ENCODE results near the gene VANGL1. TPM values are rescaled to one million over a fixed set of nuclear protein-coding genes. Genes with fewer than 3 reads are reported as not detected.
A peak's percentile ranks its signal among the peaks of the same experiment; 100 is the strongest.

Gene VANGL1
- total and polyA plus RNA-seq, 8 donors, result 12.7 to 18.9 (median 14.9) TPM

DNA sequence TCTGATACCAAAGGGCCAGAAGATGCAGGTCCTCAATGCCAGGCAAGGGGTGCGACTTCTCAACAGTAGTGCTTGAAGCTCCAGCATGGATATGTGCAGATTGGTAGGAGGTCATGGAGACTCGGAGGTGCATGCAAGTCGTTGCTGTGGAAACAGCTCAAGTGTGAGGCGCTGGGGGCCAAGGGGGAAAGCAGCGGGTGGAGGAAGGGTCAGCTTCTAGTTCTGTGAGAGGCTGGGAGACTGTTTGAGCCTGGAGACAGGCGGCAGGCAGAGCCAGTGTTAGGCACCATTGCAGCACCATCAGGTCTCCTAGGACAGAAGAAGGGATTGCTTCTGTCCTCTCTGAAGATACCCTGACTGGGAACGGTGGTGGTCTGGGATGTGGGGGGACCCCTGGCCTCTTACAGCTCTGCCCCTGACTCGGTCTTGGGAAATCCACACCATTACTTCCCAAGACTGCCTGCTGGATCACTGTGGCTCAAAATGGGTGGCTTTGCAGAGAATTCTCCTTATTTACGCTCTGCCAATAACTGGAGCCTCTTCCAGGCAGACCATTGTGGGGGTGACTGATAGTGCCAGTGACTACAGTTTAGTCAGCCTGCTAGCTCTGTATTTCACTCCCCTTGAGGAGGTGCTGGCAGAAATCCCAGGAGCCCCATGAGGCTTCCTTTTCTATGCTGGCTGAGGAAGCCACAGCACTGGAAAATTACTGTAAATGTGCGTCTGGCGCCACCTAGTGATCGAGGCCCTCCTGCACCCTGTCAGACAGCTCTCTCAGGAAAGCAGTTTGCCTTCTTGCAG, 46.3 kb upstream of the VANGL1 start:
- no peaks in the 10 kb centered on the region for H3K27me3 ChIP-seq
- peak; percentile 82 to 87 for TF ChIP-seq CTCF (IDR thresholded peaks at IDR 0.05)

GRCh38 chr1:115596080-115596780, 45.5 kb upstream of the VANGL1 start:
- Histone ChIP-seq H3K36me3 (no peaks in the 10 kb centered on the region), H3K9me3 (peaks cover 0 to 4% of the 10 kb centered on the region in 2 donors), H3K27ac (no peak overlapping the region), H3K4me3 (no peak overlapping the region), H3K4me1 (no peaks in the 10 kb centered on the region), H3K27me3 (no peaks in the 10 kb centered on the region)
- ATAC-seq (no peak), DNase-seq (no peak)
- intact Hi-C loops (cut with DNase I), result loop anchor here in 1 of 2 donors (5.0 kb wide), 2 partner anchors 459 to 474 kb away; no protein-coding TSS in a partner anchor
- no peak for TF ChIP-seq CTCF (IDR thresholded peaks at IDR 0.05)

More for the DNA sequence above, 46.3 kb upstream of the VANGL1 start:
- Histone ChIP-seq H3K4me1 (no peaks in the 10 kb centered on the region), H3K27ac (no peak overlapping the region), H3K4me3 (no peak overlapping the region), H3K36me3 (no peaks in the 10 kb centered on the region), H3K9me3 (peaks cover 0 to 10% of the 10 kb centered on the region in 2 donors)
- intact Hi-C loops (cut with DNase I), result loop anchor here in 1 of 2 donors (5.0 kb wide), 2 partner anchors 458 to 473 kb away; no protein-coding TSS in a partner anchor
- ATAC-seq (peak; percentile 97), DNase-seq (peak; percentile 74 to 94 (median 83))

GRCh38 chr1:115604508-115604907, 37.3 kb upstream of the VANGL1 start:
- ATAC-seq (no peak), DNase-seq (no peak)
- Histone ChIP-seq H3K36me3 (no peaks in the 10 kb centered on the region), H3K4me1 (no peaks in the 10 kb centered on the region), H3K27ac (no peak overlapping the region), H3K4me3 (no peak overlapping the region), H3K9me3 (no peaks in the 10 kb centered on the region), H3K27me3 (no peaks in the 10 kb centered on the region)
- TF ChIP-seq CTCF (IDR thresholded peaks at IDR 0.05), result no peak
- intact Hi-C loops (cut with DNase I), result no loop called here

DNA sequence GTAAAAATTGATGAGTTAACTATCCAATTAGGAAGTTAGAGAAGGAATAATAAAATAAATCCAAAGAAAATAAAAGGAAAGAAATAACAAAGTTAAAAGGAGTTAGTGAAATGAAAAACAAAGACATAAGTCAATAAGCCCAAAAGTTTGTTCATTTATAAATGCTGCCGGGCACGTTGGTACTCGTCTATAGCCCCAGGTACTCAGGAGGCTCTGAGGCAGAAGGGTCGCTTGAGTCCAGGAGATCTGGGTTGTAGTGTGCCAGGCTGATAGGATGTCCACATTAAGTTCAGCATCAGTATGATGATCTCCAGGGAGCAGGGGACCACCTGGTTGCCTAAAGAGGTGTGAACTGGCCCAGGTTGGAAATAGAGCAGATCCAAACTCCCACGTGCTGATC, 35.5 kb upstream of the VANGL1 start:
- intact Hi-C loops (cut with DNase I), result loop anchor here in 1 of 2 donors (5.0 kb wide), 1 partner anchor 101 kb away; no protein-coding TSS in a partner anchor
- Histone ChIP-seq H3K27me3 (no peaks in the 10 kb centered on the region), H3K4me3 (no peak overlapping the region), H3K27ac (no peak overlapping the region), H3K36me3 (no peaks in the 10 kb centered on the region), H3K4me1 (no peaks in the 10 kb centered on the region), H3K9me3 (no peaks in the 10 kb centered on the region)
- DNase-seq (no peak), ATAC-seq (no peak)
- TF ChIP-seq CTCF (IDR thresholded peaks at IDR 0.05), result no peak

DNA sequence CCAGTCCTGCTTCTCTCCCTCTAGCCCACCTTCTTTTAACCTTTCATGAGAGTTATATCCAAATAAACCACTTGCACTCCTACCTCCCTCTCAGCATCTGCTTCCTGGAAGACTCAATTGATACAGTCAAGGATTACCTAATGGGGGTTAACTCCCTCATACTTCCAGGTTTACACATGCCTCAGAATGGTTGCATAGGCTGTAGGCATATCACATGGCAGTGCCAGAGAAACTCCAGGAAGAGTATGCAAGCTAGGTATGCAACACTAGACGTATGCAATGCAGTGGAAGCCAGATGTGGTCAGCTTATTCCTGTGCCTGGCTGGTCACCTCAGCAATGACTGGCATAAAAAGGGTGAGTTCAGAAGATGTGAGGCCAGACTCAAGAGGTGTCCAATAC, 32.7 kb upstream of the VANGL1 start:
- no peaks in the 10 kb centered on the region for H3K9me3 ChIP-seq
- H3K4me3 ChIP-seq, result no peak overlapping the region
- H3K36me3 ChIP-seq, result no peaks in the 10 kb centered on the region
- TF ChIP-seq CTCF (IDR thresholded peaks at IDR 0.05), result no peak
- no peaks in the 10 kb centered on the region for H3K27me3 ChIP-seq
- no peak overlapping the region for H3K27ac ChIP-seq
- intact Hi-C loops (cut with DNase I), result loop anchor here in 1 of 2 donors (5.0 kb wide), 1 partner anchor 98 kb away; no protein-coding TSS in a partner anchor
- no peaks in the 10 kb centered on the region for H3K4me1 ChIP-seq
- ATAC-seq (no peak), DNase-seq (no peak)

Measured in left lung (tissue), 10 donors.